Hepatocyte (in vitro differentiated cells): ENCODE results near the gene TMEM51. TPM values are rescaled to one million over a fixed set of nuclear protein-coding genes. Genes with fewer than 3 reads are reported as not detected.

Experiments used
- DNase-seq: peaks from one replicate; pipeline ENCODE4 v3.0.0-alpha.2; 2016; ENCODE audit warnings: low spot score
- H2AFZ ChIP-seq: fragments of 200-600 bp; sonication (generic); 2 replicates; pipeline ENCODE4 v1.6.0; 2016; ENCODE audit warnings: antibody characterized with exemption, mild to moderate bottlenecking
- H3K27ac ChIP-seq: fragments of 200-600 bp; sonication (generic); 2 replicates; pipeline ENCODE4 v1.5.1; 2016; ENCODE audit warnings: mild to moderate bottlenecking
- H3K27me3 ChIP-seq: fragments of 200-600 bp; sonication (generic); 2 replicates; pipeline ENCODE4 v1.6.1; 2016
- H3K36me3 ChIP-seq: fragments of 200-600 bp; sonication (generic); replicated peaks from 2 replicates; pipeline ENCODE4 v1.5.1; 2016; ENCODE audit warnings: low read depth; ENCODE audit not compliant: insufficient read depth
- H3K4me1 ChIP-seq: fragments of 200-600 bp; sonication (generic); 2 replicates; pipeline ENCODE4 v1.5.1; 2016; ENCODE audit warnings: mild to moderate bottlenecking, moderate library complexity; ENCODE audit not compliant: insufficient read depth
- H3K4me2 ChIP-seq: fragments of 200-600 bp; sonication (generic); 2 replicates; pipeline ENCODE4 v1.6.0; 2016
- H3K4me3 ChIP-seq: fragments of 200-600 bp; sonication (generic); 2 replicates; pipeline ENCODE4 v1.5.1; 2016; ENCODE audit warnings: mild to moderate bottlenecking
- H3K79me2 ChIP-seq: fragments of 200-600 bp; sonication (generic); 2 replicates; pipeline ENCODE4 v1.6.0; 2017; ENCODE audit warnings: mild to moderate bottlenecking
- H3K9me2 ChIP-seq: fragments of 200-600 bp; sonication (generic); replicated peaks from 2 replicates; pipeline ENCODE4 v1.6.0; 2017; ENCODE audit warnings: mild to moderate bottlenecking; ENCODE audit not compliant: insufficient read depth
- H3K9me3 ChIP-seq: fragments of 200-600 bp; sonication (generic); 2 replicates; pipeline ENCODE4 v1.5.1; 2016; ENCODE audit warnings: low read depth, mild to moderate bottlenecking
- H4K20me1 ChIP-seq: fragments of 200-600 bp; sonication (generic); 2 replicates; pipeline ENCODE4 v1.6.0; 2016; ENCODE audit warnings: mild to moderate bottlenecking; ENCODE audit not compliant: insufficient read depth, poor library complexity, severe bottlenecking
- EZH2 ChIP-seq: fragments of 200-600 bp; sonication (generic); IDR thresholded peaks from 2 replicates; pipeline ENCODE4 v1.6.1; 2016; ENCODE audit warnings: antibody characterized with exemption, mild to moderate bottlenecking, borderline replicate concordance
- EZH2phosphoT487 ChIP-seq: fragments of 200-600 bp; sonication (generic); IDR thresholded peaks from one replicate; pipeline ENCODE4 v1.6.1; 2018; ENCODE audit warnings: antibody characterized with exemption, mild to moderate bottlenecking, low read depth, moderate library complexity; ENCODE audit not compliant: unreplicated experiment, severe bottlenecking
- WGBS: methylation state at CpG from one replicate; pipeline ENCODE4 v1.1.6; 2016; ENCODE audit warnings: low lambda C conversion rate; ENCODE audit errors: missing lambda C conversion rate; 5-methylcytosine and 5-hydroxymethylcytosine counted together
- polyA plus RNA-seq: library from polyadenylated mRNA; unstranded; fragments of >200 nt; fragmentation: Nextera tagmentation; extraction: Ambion mirVana; gene quantifications from 2 replicates; pipeline ENCODE4 v1.2.1, GENCODE V29; 2016
- total RNA-seq: library from RNA; depleted of rRNA; stranded (reverse); fragments of >200 nt; gene quantifications from 2 replicates; pipeline ENCODE4 v1.2.3, GENCODE V29; 2014
- TF ChIP-seq, protein P1 (sequence below): fragments of 200-600 bp; sonication (generic); IDR thresholded peaks from 2 replicates; pipeline ENCODE4 v1.5.1; 2016; ENCODE audit warnings: antibody characterized with exemption, mild to moderate bottlenecking; ENCODE audit not compliant: poor library complexity

Gene TMEM51
- total and polyA plus RNA-seq, 2 experiments from 2014 or later = 23.4 to 24.0 TPM

DNA sequence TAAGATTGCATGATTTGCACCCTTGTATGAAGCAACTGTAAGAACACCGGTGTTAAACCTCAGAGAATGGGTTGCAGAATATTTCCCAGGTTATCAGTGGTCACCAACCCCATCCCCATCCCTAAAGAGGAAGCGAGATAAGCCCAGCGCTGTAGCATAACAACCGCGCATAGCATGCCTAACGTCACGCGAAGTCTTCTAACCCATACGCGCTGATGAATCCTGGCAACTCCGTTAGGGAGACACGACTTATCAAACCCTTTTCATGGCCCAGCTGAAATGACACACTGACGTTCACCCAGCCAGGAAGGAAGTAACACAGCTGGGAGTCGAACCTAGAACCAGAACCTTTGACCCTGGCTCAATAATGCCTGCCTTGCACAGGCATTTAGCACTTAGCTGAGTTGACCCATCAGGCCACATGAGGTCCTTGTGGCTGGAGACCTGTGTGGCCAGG lies 24.2 kb downstream of the TMEM51 start:
- no peaks in the 10 kb centered on the region for H3K27me3 ChIP-seq
- H3K9me2 ChIP-seq = no peaks in the 10 kb centered on the region
- WGBS = 83% methylated on average over 14 of the region's 14 CpGs
- H2AFZ ChIP-seq = no peak overlapping the region
- H3K27ac ChIP-seq = no peak overlapping the region
- no peak for DNase-seq
- H3K36me3 ChIP-seq = no peaks in the 10 kb centered on the region
- peaks cover 26% of the 10 kb centered on the region for H3K4me1 ChIP-seq
- H3K4me2 ChIP-seq = no peak overlapping the region
- TF ChIP-seq EZH2 (no peak), EZH2phosphoT487 (no peak)
- TF ChIP-seq, protein P1, sequence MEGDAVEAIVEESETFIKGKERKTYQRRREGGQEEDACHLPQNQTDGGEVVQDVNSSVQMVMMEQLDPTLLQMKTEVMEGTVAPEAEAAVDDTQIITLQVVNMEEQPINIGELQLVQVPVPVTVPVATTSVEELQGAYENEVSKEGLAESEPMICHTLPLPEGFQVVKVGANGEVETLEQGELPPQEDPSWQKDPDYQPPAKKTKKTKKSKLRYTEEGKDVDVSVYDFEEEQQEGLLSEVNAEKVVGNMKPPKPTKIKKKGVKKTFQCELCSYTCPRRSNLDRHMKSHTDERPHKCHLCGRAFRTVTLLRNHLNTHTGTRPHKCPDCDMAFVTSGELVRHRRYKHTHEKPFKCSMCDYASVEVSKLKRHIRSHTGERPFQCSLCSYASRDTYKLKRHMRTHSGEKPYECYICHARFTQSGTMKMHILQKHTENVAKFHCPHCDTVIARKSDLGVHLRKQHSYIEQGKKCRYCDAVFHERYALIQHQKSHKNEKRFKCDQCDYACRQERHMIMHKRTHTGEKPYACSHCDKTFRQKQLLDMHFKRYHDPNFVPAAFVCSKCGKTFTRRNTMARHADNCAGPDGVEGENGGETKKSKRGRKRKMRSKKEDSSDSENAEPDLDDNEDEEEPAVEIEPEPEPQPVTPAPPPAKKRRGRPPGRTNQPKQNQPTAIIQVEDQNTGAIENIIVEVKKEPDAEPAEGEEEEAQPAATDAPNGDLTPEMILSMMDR = no peak
- H4K20me1 ChIP-seq = peaks cover 9% of the 10 kb centered on the region
- H3K9me3 ChIP-seq = no peaks in the 10 kb centered on the region
- H3K79me2 ChIP-seq = peaks cover 82% of the 10 kb centered on the region
- no peak overlapping the region for H3K4me3 ChIP-seq

DNA sequence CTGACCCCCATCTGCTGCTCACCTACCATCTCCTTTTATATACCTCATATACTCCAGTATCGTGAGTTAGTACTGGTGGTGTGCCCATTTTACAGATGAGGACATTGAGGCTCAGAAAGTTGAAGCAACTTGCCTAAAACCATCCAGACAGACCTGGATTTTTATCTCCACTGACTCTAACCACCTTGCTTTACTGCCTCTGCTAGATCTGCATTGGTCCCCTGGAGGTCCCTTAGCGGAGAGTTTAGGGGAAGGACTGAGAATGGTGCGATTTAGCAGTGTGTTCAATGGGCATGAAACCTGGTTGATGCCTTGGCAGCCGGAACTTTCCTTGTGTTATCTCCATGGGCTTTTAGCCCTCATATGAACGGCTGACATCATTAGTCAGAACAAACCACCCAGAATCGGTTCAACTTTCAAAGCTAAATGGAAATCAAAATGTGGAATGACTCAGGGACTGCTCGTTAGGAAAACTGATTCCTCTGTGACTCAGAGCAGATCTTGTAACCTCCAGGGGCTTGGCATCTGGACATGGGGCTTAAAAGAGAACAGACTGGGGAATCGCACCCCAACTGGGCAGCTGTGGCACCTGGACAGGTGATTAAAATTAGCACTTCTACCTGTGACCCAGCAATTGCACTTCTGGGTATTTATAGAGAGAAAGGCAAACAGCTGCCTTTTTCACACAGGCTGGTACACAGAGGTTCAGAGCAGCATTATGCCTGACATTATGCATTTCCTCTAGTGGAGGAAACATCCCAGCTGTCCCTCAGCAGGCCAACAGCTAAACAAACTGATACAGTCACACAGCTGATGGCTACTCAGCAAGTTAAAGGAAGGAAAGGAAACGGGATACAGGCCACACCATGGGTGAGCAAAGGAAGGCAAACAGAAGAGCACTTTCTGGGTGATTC lies 25.3 kb downstream of the TMEM51 start:
- Histone ChIP-seq H3K27me3 (no peaks in the 10 kb centered on the region), H2AFZ (no peak overlapping the region), H3K36me3 (no peaks in the 10 kb centered on the region), H4K20me1 (peaks cover 9% of the 10 kb centered on the region), H3K79me2 (peaks cover 86% of the 10 kb centered on the region), H3K9me3 (no peaks in the 10 kb centered on the region), H3K4me2 (no peak overlapping the region), H3K27ac (peak overlapping the region; percentile 84), H3K4me3 (no peak overlapping the region), H3K4me1 (peaks cover 26% of the 10 kb centered on the region), H3K9me2 (no peaks in the 10 kb centered on the region)
- WGBS = 57% methylated on average over 9 of the region's 9 CpGs
- TF ChIP-seq EZH2phosphoT487 (no peak), EZH2 (no peak)
- TF ChIP-seq, protein P1 = no peak
- peak; percentile 60 for DNase-seq

DNA sequence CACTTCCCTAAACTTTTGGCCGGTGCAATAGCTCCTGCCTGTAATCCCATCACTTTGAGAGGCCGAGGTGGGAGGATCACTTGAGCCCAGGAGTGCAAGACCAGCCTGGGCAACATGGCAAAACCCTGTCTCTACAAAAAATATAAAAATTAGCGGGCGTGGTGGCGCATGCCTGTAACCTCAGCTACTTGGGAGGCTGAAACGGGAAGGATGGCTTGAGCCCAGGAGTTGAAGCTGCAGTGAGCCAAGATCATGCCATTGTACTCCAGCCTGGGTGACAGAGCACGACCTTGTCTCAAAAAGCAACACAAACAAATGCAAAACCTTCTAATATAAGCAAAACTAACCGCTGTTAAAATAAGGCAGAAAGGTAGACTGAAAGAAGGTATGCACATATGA lies 25.9 kb downstream of the TMEM51 start:
- Histone ChIP-seq H2AFZ (no peak overlapping the region), H3K36me3 (no peaks in the 10 kb centered on the region), H3K4me1 (peaks cover 21% of the 10 kb centered on the region), H3K9me3 (no peaks in the 10 kb centered on the region), H3K9me2 (no peaks in the 10 kb centered on the region), H3K27ac (peak overlapping the region; percentile 84), H3K79me2 (peaks cover 89% of the 10 kb centered on the region), H4K20me1 (peaks cover 9% of the 10 kb centered on the region), H3K4me3 (no peak overlapping the region), H3K27me3 (no peaks in the 10 kb centered on the region), H3K4me2 (no peak overlapping the region)
- TF ChIP-seq EZH2phosphoT487 (no peak), EZH2 (no peak)
- TF ChIP-seq, protein P1 = no peak
- no peak for DNase-seq
- WGBS = 88% methylated on average over 8 of the region's 8 CpGs
